H1 (cell line): ENCODE results near the gene IL36RN. TPM values are rescaled to one million over a fixed set of nuclear protein-coding genes. Genes with fewer than 3 reads are reported as not detected.

Source experiments
- CTCF ChIA-PET: fragments of 300-600 bp; sonication (Branson Sonifier 250); formaldehyde crosslinking; loops from one replicate; lab custom pipeline; 2021; ENCODE audit not compliant: partially characterized antibody; lab: Charles Lee
- POLR2A ChIA-PET: fragments of 300-600 bp; sonication (Branson Sonifier 250); formaldehyde crosslinking; loops from one replicate; lab custom pipeline; 2021; ENCODE audit warnings: inconsistent platforms; ENCODE audit not compliant: partially characterized antibody; lab: Charles Lee
- DNase-seq, 2 experiments: peaks; one replicate each; pipeline versions ENCODE4 v3.0.0 to v3.0.0-alpha.2; 2010 to 2022; ENCODE audit warnings: low spot score in 2 of 2, low read depth in 1 of 2, mixed read lengths in 1 of 2
- FAIRE-seq: peaks from 2 replicates; lab custom pipeline; 2011; peaks lifted over from hg19 to GRCh38; lab: Jason Lieb, UNC
- H2AFZ ChIP-seq: 2 replicates; pipeline ENCODE4 v1.8.1; 2012; ENCODE audit warnings: low read length, inconsistent platforms
- H2AK5ac ChIP-seq: 2 replicates; pipeline ENCODE4 v1.6.1; 2013; ENCODE audit warnings: low read depth, low read length
- H2BK120ac ChIP-seq: replicated peaks from 2 replicates; pipeline ENCODE3; 2013; ENCODE audit warnings: low read depth, low read length, inconsistent platforms
- H2BK12ac ChIP-seq: 2 replicates; pipeline ENCODE4 v1.6.1; 2013; ENCODE audit warnings: low read depth, low read length
- H2BK15ac ChIP-seq: 2 replicates; pipeline ENCODE4 v1.6.1; 2013; ENCODE audit warnings: low read length
- H2BK20ac ChIP-seq: 2 replicates; pipeline ENCODE4 v1.6.1; 2013; ENCODE audit warnings: low read length
- H2BK5ac ChIP-seq: 2 replicates; pipeline ENCODE4 v1.6.1; 2013; ENCODE audit warnings: low read depth, low read length
- H3K14ac ChIP-seq: 2 replicates; pipeline ENCODE4 v1.6.1; 2013; ENCODE audit warnings: inconsistent platforms; ENCODE audit not compliant: insufficient read length
- H3K18ac ChIP-seq: 2 replicates; pipeline ENCODE4 v1.6.1; 2013; ENCODE audit warnings: low read length; ENCODE audit errors: extremely low read depth
- H3K23ac ChIP-seq: 2 replicates; pipeline ENCODE4 v1.6.1; 2013; ENCODE audit warnings: inconsistent platforms; ENCODE audit not compliant: insufficient read length
- H3K23me2 ChIP-seq: 2 replicates; pipeline ENCODE4 v1.6.1; 2013; ENCODE audit warnings: low read depth, low read length
- H3K27ac ChIP-seq: 2 replicates; pipeline ENCODE4 v1.6.1; 2011; ENCODE audit warnings: low read depth, low read length, inconsistent platforms
- H3K27me3 ChIP-seq, 4 experiments: replicated peaks in 1 of 4; 1 replicate in 1 of 4; 2 replicates in 3 of 4; pipeline versions ENCODE4 v1.6.1 to v1.8.1; 2011 to 2013; ENCODE audit warnings: low read length in 3 of 4, mild to moderate bottlenecking in 3 of 4, inconsistent platforms in 2 of 4, mixed read lengths in 2 of 4, moderate library complexity in 1 of 4; ENCODE audit not compliant: control insufficient read depth in 3 of 4, insufficient read depth in 3 of 4; ENCODE audit errors: extremely low read depth in 1 of 4
- H3K36me3 ChIP-seq, 4 experiments: 2 replicates each; pipeline versions ENCODE4 v1.6.1 to v1.8.1; 2011 to 2013; ENCODE audit warnings: mild to moderate bottlenecking in 4 of 4, low read length in 3 of 4, moderate library complexity in 2 of 4, control low read depth in 1 of 4, inconsistent platforms in 1 of 4; ENCODE audit not compliant: insufficient read depth in 4 of 4, control insufficient read depth in 2 of 4
- H3K4ac ChIP-seq: replicated peaks from 2 replicates; pipeline ENCODE3; 2013; ENCODE audit warnings: low read length, low read depth, mixed read lengths, inconsistent platforms; ENCODE audit not compliant: insufficient read length
- H3K4me1 ChIP-seq, 4 experiments: replicated peaks in 1 of 4; 1 replicate in 1 of 4; 2 replicates in 3 of 4; pipeline versions ENCODE4 v1.6.1 to v1.8.1; 2011 to 2013; ENCODE audit warnings: low read length in 3 of 4, inconsistent platforms in 2 of 4, mixed read lengths in 1 of 4; ENCODE audit not compliant: insufficient read depth in 4 of 4, control insufficient read depth in 3 of 4
- H3K4me2 ChIP-seq, 2 experiments: 2 replicates each; pipeline versions ENCODE4 v1.6.1 to v1.8.1; 2011 to 2013; ENCODE audit warnings: low read depth in 2 of 2, low read length in 2 of 2, control low read depth in 1 of 2, inconsistent platforms in 1 of 2, mild to moderate bottlenecking in 1 of 2; ENCODE audit not compliant: insufficient read depth in 1 of 2
- H3K4me3 ChIP-seq, 4 experiments: fragments of 200-600, 300-600 bp in 1 of 4; sonication (generic), shearing (Covaris generic), sonication (Bioruptor Twin) in 1 of 4; 2 replicates each; pipeline versions ENCODE4 v1.5.1 to v1.8.1; 2011 to 2016; ENCODE audit warnings: low read length in 4 of 4, low read depth in 3 of 4, control low read depth in 2 of 4, inconsistent platforms in 2 of 4, mild to moderate bottlenecking in 2 of 4, mixed read lengths in 1 of 4, moderate library complexity in 1 of 4; ENCODE audit not compliant: insufficient read depth in 2 of 4; ENCODE audit errors: extremely low read depth in 1 of 4
- H3K56ac ChIP-seq: replicated peaks from 2 replicates; pipeline ENCODE3; 2013; ENCODE audit warnings: low read depth, mild to moderate bottlenecking, mixed read lengths, low read length, inconsistent platforms; ENCODE audit not compliant: insufficient read length
- H3K79me1 ChIP-seq: 2 replicates; pipeline ENCODE4 v1.6.1; 2013; ENCODE audit warnings: low read depth, low read length, control low read depth
- H3K79me2 ChIP-seq, 2 experiments: 2 replicates each; pipeline versions ENCODE4 v1.6.1 to v1.8.1; 2012 to 2013; ENCODE audit warnings: low read length in 2 of 2, mild to moderate bottlenecking in 2 of 2, inconsistent platforms in 1 of 2; ENCODE audit not compliant: insufficient read depth in 2 of 2, control insufficient read depth in 1 of 2
- H3K9ac ChIP-seq, 4 experiments: replicated peaks in 1 of 4; 1 replicate in 1 of 4; 2 replicates in 3 of 4; pipeline versions ENCODE4 v1.6.1 to v1.8.1; 2011 to 2013; ENCODE audit warnings: low read depth in 3 of 4, low read length in 3 of 4, control low read depth in 2 of 4, mild to moderate bottlenecking in 2 of 4, moderate library complexity in 2 of 4, inconsistent platforms in 1 of 4; ENCODE audit errors: extremely low read depth in 1 of 4
- H3K9me3 ChIP-seq, 2 experiments: 2 replicates each; pipeline versions ENCODE4 v1.6.1 to v1.8.1; 2012 to 2013; ENCODE audit warnings: mild to moderate bottlenecking in 2 of 2, moderate library complexity in 2 of 2, control low read depth in 1 of 2, inconsistent platforms in 1 of 2, low read depth in 1 of 2, low read length in 1 of 2, mixed read lengths in 1 of 2; ENCODE audit not compliant: insufficient read depth in 2 of 2
- H4K20me1 ChIP-seq, 2 experiments: replicated peaks in 1 of 2; 2 replicates each; pipeline versions ENCODE3 to v1.8.1; 2011 to 2013; ENCODE audit warnings: inconsistent platforms in 2 of 2, low read length in 2 of 2, mild to moderate bottlenecking in 1 of 2; ENCODE audit not compliant: insufficient read depth in 2 of 2, control insufficient read depth in 1 of 2
- H4K5ac ChIP-seq: 2 replicates; pipeline ENCODE4 v1.6.1; 2013; ENCODE audit warnings: low read length, low read depth, mixed read lengths, inconsistent platforms; ENCODE audit not compliant: insufficient read length
- H4K8ac ChIP-seq: 2 replicates; pipeline ENCODE4 v1.8.0; 2013; ENCODE audit warnings: mild to moderate bottlenecking, moderate library complexity, low read length, inconsistent platforms; ENCODE audit not compliant: insufficient read depth; ENCODE audit errors: extremely low read depth
- H4K91ac ChIP-seq: replicated peaks from 2 replicates; pipeline ENCODE3; 2013; ENCODE audit warnings: low read length, mixed read lengths, inconsistent platforms; ENCODE audit not compliant: insufficient read length
- BCL11A ChIP-seq, 2 experiments: IDR thresholded peaks; one replicate each; pipeline ENCODE4 v1.6.1; 2011; ENCODE audit warnings: low read depth in 2 of 2, low read length in 2 of 2, mild to moderate bottlenecking in 2 of 2
- CBX8 ChIP-seq: fragments of 300-800, 300-1000 bp; sonication (generic); IDR thresholded peaks from 2 replicates; pipeline ENCODE4 v1.7.1; 2016; ENCODE audit warnings: low read depth, low read length, borderline replicate concordance
- CTBP2 ChIP-seq: IDR thresholded peaks from 2 replicates; pipeline ENCODE4 v1.7.0; 2011; ENCODE audit warnings: borderline replicate concordance, mild to moderate bottlenecking, moderate library complexity, mixed read lengths, low read length; ENCODE audit not compliant: insufficient read depth, insufficient read length
- GTF2F1 ChIP-seq: IDR thresholded peaks from 2 replicates; pipeline ENCODE4 v1.6.1; 2012; ENCODE audit warnings: low read depth, low read length, improper control_type of control experiment, borderline replicate concordance
- HDAC2 ChIP-seq, 2 experiments: fragments of 300-600 bp in 1 of 2; sonication (generic) in 1 of 2; IDR thresholded peaks; 2 replicates each; pipeline ENCODE4 v1.6.1; 2011 to 2012; ENCODE audit warnings: low read depth in 2 of 2, low read length in 2 of 2, mild to moderate bottlenecking in 2 of 2, moderate library complexity in 2 of 2, borderline replicate concordance in 1 of 2, inconsistent platforms in 1 of 2
- KDM1A ChIP-seq: fragments of 200-600, 300-600 bp; sonication (generic); IDR thresholded peaks from 2 replicates; pipeline ENCODE4 v1.7.1; 2016; ENCODE audit warnings: mild to moderate bottlenecking, low read length, borderline replicate concordance
- RBBP5 ChIP-seq: IDR thresholded peaks from 2 replicates; pipeline ENCODE4 v1.7.1; 2012; ENCODE audit warnings: low read depth, mild to moderate bottlenecking, inconsistent platforms, low read length, moderate library complexity, borderline replicate concordance
- RFX5 ChIP-seq: IDR thresholded peaks from 2 replicates; pipeline ENCODE4 v1.6.1; 2011; ENCODE audit warnings: low read depth, low read length, improper control_type of control experiment, borderline replicate concordance
- RXRA ChIP-seq: IDR thresholded peaks from 2 replicates; pipeline ENCODE4 v1.6.1; 2011; ENCODE audit warnings: low read depth, mild to moderate bottlenecking, low read length, moderate library complexity; ENCODE audit not compliant: insufficient read depth
- SIN3A ChIP-seq, 2 experiments: IDR thresholded peaks in 1 of 2; conservative IDR thresholded peaks in 1 of 2; 2 replicates each; pipeline ENCODE4 v1.6.1; 2011 to 2012; ENCODE audit warnings: low read length in 2 of 2, improper control_type of control experiment in 1 of 2, low read depth in 1 of 2, mild to moderate bottlenecking in 1 of 2
- TEAD4 ChIP-seq: IDR thresholded peaks from 2 replicates; pipeline ENCODE4 v1.6.1; 2012; ENCODE audit warnings: low read depth, low read length, inconsistent platforms, mixed read lengths
- WGBS, 2 experiments: shearing (Covaris generic) in 1 of 2; methylation state at CpG; one replicate each; pipeline versions ENCODE4 v1.1.6 to v1.1.7; 2013 to 2015; ENCODE audit warnings: low lambda C conversion rate in 2 of 2, mixed read lengths in 2 of 2, inconsistent platforms in 1 of 2, low coverage in 1 of 2, missing lambda C conversion rate in 1 of 2; ENCODE audit not compliant: insufficient replicate concordance in 2 of 2, insufficient coverage in 1 of 2, insufficient read length in 1 of 2; ENCODE audit errors: extremely low coverage in 1 of 2, missing lambda C conversion rate in 1 of 2; 5-methylcytosine and 5-hydroxymethylcytosine counted together
- polyA plus RNA-seq, 7 experiments: library from polyadenylated mRNA; depleted of rRNA in 3 of 7; stranded (reverse) in 5 of 7; unstranded in 2 of 7; fragments of >200 nt in 5 of 7; fragments of 200-250 nt in 2 of 7; gene quantifications; 1 replicate in 5 of 7; 2 replicates in 1 of 7; 4 replicates in 1 of 7; pipeline versions ENCODE4 v1.2.1 to v1.2.3, GENCODE V29; 2011 to 2013; ENCODE audit warnings: missing spikeins in 2 of 7, mixed read lengths in 2 of 7
- total RNA-seq: library from RNA; stranded (reverse); fragmentation: NEBNext Ultra II Directional; extraction: Animal tissue kit (Norgen Biotek cat#: 25700); gene quantifications from 2 replicates; pipeline ENCODE4 v1.2.1, GENCODE V29; 2021

IL36RN gene
- total and polyA plus RNA-seq, 2 of the 8 experiments (the other 6 are each of a cell fraction or from before 2014, with no cell fraction given) = not detected

- no peak for DNase-seq
- FAIRE-seq = no peak
- Histone ChIP-seq H3K9me3 (no peaks in the 10 kb centered on the region), H3K79me2 (no peaks in the 10 kb centered on the region), H3K27ac (no peak overlapping the region), H2BK20ac (no peak overlapping the region), H3K9ac (no peak overlapping the region), H3K4ac (no peak overlapping the region), H3K27me3 (no peaks in the 10 kb centered on the region), H4K8ac (no peak overlapping the region), H4K91ac (no peak overlapping the region), H3K18ac (no peak overlapping the region), H3K4me3 (no peak overlapping the region), H2AK5ac (no peak overlapping the region), H4K5ac (no peak overlapping the region), H3K23ac (no peak overlapping the region), H3K23me2 (no peaks in the 10 kb centered on the region), H3K4me2 (no peak overlapping the region), H3K36me3 (no peaks in the 10 kb centered on the region), H3K79me1 (no peaks in the 10 kb centered on the region), H2BK12ac (no peak overlapping the region), H2AFZ (no peak overlapping the region), H3K14ac (no peak overlapping the region), H2BK15ac (no peak overlapping the region), H2BK5ac (no peak overlapping the region), H2BK120ac (no peak overlapping the region), H4K20me1 (no peaks in the 10 kb centered on the region), H3K4me1 (peaks cover 0 to 2% (median 0%) of the 10 kb centered on the region in 4 experiments; a peak in 1 of 7 replicates), H3K56ac (no peak overlapping the region)
- ChIA-PET POLR2A (no interaction called here), CTCF (interaction anchor here (0.7 to 11.0 kb wide), 10 partner anchors 9 to 312 kb away, joined by 3 to 159 read pairs (median 6); no protein-coding TSS in a partner anchor)
- 85% methylated on average over 6 of the region's 6 CpGs; no CpG with 5 or more reads in 1 of the 2 experiments for WGBS, 2 experiments
- TF ChIP-seq KDM1A = no peak
- TF ChIP-seq SIN3A (conservative IDR thresholded peaks at IDR 0.05 in 1 of 2, IDR thresholded peaks at IDR 0.05 in 1 of 2; ENCODE audit: low read depth in 1 of 2, low read length in 2 of 2) = no peak
- TF ChIP-seq BCL11A (IDR thresholded peaks at IDR 0.05; ENCODE audit: low read depth in 2 of 2, low read length in 2 of 2) = no peak
- TF ChIP-seq CTBP2 = no peak
- no peak for TF ChIP-seq HDAC2 (IDR thresholded peaks at IDR 0.05; ENCODE audit: borderline replicate concordance in 1 of 2, low read depth in 2 of 2, low read length in 2 of 2)
- no peak for TF ChIP-seq TEAD4
- no peak for TF ChIP-seq CBX8
- TF ChIP-seq RBBP5 = no peak
- TF ChIP-seq RFX5 = no peak
- no peak for TF ChIP-seq GTF2F1
- no peak for TF ChIP-seq RXRA
These were observed 19.4 kb downstream of the IL36RN start for GRCh38 chr2:113078350-113078839.
